ENCODE results near the gene ATXN7L3B. TPM values are rescaled to one million over a fixed set of nuclear protein-coding genes. Genes with fewer than 3 reads are reported as not detected.

ATXN7L3B gene
- total RNA-seq, 1 donor from 2014 or later: 31.1 TPM

- no peak for DNase-seq (ENCODE audit: low spot score)
These were observed 13.7 kb downstream of the ATXN7L3B start for GRCh38 chr12:74551291-74551690.

- DNase-seq (ENCODE audit: low spot score): no peak
These were observed 14.6 kb downstream of the ATXN7L3B start for GRCh38 chr12:74552201-74552600.

GRCh38 chr12:74559728-74560127 lies 22.1 kb downstream of the ATXN7L3B start:
- no peak for DNase-seq (ENCODE audit: low spot score)

GRCh38 chr12:74563927-74564326 lies 26.3 kb downstream of the ATXN7L3B start:
- DNase-seq (ENCODE audit: low spot score): no peak

- DNase-seq (ENCODE audit: low spot score): no peak
These were observed 40.9 kb downstream of the ATXN7L3B start for GRCh38 chr12:74578486-74578885.

GRCh38 chr12:74579446-74579845 lies 41.8 kb downstream of the ATXN7L3B start:
- DNase-seq (ENCODE audit: low spot score): no peak

- no peak for DNase-seq (ENCODE audit: low spot score)
These were observed 42.3 kb downstream of the ATXN7L3B start for GRCh38 chr12:74579981-74580380.

GRCh38 chr12:74581439-74581838 lies 43.8 kb downstream of the ATXN7L3B start:
- no peak for DNase-seq (ENCODE audit: low spot score)

GRCh38 chr12:74584483-74585062 lies 46.9 kb downstream of the ATXN7L3B start:
- no peak for DNase-seq (ENCODE audit: low spot score)

- no peak for DNase-seq (ENCODE audit: low spot score)
These were observed 48.6 kb downstream of the ATXN7L3B start for GRCh38 chr12:74586251-74586650.

All from ureter (tissue), 1 donor.